GM04504 (cell line): ENCODE results near the gene KIF18A.
A peak's percentile ranks its signal among the peaks of the same experiment; 100 is the strongest.

ENCODE experiments used
- DNase-seq: peaks from one replicate; pipeline ENCODE4 v3.0.0-alpha.2; 2012; ENCODE audit warnings: low read depth

Gene KIF18A

DNA sequence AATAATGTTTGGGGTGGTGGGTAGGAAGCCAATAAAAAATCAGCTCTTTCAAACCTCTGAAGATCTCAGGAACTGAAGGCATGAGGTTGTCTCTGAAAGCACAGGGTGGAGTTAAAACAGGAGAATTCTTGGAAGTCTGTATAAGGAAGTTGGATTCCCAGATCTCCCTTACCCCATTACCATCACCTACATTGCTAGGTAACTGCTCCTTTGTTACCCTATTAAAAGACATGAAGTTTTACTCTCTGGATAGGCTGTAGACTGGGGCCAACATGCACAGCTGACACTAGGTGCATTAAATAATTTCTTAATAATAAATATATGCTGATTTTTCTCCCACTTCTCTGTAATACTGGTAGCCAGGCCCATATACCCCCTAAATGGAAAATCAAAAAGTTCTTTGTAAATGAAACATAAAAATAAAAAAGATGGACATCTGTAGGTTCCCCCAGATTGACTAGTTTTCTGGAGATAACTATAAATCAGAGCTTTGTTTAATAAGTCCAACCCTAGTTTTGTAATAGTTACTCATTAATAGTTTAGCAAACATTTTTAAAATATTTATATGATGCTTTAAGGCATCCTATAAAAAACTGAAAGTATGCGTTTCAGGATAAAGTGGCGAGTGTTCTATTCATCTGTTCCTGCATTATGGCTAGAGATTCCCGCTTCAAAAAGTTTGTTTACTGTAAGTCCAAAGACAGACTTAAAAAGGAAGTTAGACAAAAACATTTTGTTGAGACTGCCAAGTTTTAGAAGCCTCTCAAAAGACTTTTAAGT lies 63.8 kb downstream of the KIF18A start:
- no peak for DNase-seq

DNA sequence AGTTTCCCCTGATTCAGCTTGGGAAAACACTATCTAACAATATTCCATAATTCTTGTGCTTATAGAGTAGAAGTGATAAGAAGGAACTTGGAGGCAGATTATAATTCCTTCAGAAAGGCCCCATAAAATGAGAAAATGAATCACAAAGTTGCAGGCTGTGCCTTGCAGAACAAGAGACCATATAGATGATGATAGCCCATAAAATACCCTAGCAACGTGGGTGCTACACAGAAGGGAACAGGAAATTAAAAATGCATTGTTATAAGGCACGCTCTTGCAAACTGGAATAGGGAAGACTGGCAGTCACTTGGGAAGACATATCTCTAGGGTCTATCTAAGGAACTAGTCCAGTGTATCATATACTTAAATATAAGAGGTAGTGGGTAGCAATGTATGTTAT lies 67.6 kb downstream of the KIF18A start:
- DNase-seq, result no peak

DNA sequence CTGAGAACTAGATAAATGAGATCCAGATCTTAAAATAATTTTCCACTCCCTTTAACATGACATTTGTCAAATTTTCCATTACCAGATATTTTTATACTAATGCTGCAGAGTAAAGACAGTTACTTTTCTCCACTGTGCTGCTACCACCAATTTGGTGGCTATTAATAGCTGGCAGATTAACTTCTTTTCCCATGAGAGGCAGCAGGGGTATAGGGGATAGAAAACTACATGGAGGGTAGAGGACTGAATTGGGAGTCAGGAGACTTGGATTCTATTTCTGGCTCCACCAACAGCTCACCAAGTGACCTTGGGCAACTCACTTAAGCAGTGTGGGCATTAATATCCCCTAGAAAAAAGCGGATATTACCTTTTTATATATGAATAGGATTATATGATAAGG lies 69.2 kb downstream of the KIF18A start:
- DNase-seq, result no peak

DNA sequence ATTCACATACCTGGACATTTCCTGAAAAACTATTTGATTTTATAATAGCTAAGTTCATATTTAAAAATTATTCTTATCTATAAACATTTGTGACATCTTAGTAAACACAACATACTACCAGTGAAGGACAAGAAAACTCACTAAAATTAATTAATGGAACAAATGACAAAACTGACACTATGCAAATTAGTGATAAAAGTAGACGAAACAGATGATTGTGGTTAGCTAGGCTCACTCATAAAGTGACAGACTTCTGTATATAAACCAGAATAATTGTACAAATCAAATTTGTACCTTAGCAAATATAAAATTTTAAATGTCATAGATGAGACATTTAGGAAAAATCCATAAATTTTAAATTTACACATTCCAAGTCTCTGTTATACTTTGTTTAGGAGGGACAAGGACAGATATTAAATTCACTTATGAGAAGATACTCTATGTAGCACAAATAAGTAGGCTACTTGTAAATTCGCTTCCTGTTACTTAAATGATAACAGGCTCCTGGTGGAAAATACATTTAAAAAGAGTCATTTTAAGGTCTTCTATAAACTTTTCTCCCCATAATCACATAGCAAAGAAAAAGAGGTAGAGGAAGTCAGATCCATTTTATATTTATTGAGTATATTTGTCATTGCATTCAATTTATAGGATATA lies 81.2 kb downstream of the KIF18A start:
- no peak for DNase-seq

DNA sequence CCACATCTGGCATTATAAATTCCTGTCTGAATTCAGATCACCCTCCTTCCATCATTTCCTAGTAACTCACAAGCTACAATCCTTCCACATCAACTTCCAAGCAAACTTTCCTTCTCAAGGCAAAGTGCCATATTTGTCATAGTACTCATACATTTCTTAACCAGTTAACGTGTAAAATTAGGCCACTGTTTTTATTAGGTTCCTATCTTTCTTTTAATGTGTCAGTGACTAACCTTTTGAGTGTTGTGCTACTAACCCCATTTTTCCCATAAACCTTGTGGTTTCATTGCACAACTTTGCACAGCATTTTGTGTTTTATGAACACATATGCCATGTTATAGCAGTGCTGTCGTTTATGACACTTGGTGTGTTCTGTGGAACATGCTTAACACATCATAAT lies 90.1 kb downstream of the KIF18A start:
- DNase-seq, result peak; percentile 63

DNA sequence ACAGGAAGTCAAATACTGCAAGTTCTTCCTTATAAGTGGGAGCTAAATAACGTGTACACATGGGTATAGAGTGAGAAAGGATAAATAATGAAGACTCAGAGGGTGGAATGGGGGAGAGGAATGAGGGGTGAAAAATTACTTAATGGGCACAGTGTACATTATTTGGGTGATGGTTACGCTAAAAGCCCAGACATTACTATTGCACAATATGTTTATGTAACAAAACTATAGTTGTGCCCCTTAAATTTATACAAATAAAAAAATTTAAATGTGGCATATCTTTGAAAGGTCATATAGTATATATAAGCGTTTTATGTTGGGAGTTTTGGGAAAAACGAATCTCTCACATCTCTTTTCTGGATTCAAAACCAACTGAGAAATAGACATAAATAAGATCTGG lies 96.1 kb downstream of the KIF18A start:
- DNase-seq, result no peak

DNA sequence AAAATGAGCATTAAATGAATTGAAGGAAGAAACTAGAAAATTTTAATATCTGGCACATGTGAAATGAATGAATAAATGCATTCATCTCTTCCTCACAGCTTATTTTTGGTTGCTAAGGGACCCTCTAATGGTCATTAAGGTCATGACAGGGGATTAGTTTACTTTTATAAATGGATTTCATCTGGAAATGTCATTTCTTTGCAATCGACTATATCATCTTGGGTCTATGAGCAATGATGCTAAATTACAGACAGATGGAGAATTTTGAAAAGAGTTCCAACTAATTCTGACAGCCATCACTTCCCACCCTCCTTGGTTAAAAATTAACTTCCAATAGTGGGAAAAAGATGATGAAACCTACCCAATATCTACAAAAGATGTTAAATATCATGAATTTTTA lies 98.0 kb downstream of the KIF18A start:
- DNase-seq, result peak; percentile 22

DNA sequence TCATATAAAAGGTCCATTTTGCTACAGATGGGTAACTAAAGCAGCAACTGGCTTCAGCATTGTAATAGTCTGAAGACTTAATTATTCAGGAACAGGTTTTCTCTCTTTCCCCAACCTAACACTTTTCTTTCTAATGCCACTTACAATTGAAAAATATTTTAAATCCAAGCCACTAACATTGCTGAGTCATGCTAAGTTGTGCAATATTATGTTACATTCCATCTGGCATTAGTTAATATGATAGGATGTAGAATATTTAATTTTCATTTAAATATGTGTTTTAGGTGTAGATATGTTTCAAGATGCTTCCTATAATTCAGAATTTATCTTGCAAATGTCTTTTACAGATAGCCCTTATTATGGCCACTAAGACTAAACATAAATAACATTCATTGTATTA lies 98.6 kb downstream of the KIF18A start:
- DNase-seq, result peak; percentile 31

DNA sequence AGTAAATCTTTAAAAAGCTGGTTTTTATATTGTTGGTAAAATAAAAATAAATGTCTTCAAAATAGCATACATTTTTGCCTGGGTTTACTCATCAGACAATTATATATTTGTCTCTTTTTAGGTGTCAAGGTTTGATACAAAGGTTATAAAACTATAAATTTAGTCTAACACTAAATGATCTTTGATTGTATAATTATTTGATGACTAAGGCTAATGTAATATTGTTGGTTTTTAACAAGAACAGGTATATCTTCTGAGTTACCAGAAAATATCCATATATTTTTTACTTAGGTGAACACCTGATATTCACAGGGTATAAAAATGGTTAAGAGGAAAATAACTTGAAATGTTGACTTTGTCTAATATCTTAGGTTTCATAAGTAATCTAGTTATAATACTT lies 104.3 kb downstream of the KIF18A start:
- no peak for DNase-seq

DNA sequence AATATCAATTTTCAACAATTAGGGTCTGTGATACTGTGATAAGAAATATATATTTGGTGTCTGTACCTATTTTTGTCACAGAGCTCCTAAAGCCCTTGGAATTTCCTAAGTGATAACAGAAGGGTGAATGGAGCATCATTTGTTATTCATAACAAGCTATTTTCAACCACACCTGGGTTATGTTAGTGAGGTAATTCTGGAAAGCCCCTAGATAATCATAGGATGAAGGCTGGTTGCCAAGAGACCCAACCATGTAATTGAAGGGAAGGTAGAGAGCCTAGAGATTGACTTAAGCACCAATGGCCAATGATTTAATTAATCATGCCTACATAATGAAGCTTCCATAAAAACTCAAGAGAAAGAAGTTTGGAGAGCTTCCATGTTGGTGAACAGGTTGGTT lies 109.4 kb downstream of the KIF18A start:
- no peak for DNase-seq

DNA sequence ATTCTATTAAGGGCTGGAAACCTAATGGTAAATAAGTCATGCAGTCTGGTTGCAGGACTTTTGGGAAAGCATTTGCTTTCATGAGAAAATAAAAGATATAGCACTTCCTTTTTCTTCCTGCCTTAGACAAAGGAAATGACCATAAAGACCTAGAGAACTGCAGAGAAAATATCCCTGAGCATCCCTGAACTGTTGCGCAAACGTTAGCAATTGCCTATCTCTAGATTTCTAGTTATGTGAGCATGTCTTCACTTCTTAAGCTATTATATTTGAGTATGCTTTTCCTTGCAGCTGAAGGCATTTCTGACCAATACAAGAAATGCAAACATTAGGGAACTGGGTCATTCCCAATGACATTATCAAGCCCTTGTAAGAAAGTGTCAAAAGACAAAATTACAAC lies 110.6 kb downstream of the KIF18A start:
- no peak for DNase-seq

DNA sequence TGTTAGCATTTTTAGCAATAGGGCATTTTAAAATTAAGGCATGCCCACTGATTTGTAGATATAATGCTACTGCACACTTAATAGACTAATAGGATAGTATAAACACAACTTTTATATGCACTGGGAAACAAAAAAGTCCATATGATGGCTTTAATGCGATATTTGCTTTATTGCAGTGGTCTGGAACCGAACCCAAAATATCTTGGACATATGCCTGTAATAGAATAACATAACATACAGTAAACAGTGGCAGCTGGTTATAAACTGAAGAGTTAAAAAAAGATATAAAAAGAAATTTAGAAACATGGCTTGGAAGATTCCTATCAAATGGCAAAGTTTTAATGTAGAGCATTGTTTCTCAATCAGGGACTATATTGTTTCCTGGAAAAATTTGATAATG lies 111.9 kb downstream of the KIF18A start:
- DNase-seq, result no peak

DNA sequence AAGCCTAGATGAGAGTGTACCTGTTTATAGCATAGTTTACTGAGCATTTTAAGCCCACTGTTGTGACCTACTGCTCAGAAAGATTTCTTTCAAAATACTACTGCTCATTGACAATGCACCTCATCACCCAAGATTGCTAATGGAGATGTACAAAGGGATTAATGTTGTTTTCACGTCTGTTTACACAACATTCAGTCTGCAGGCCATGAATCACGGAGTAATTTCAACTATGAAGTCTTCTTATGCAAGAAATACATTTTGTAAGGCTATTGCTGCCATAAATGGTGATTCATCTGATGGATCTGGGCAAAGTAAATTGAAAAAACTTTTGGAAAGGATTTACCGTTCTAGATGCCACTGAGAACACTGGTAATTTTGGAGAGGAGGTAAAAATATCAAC lies 112.9 kb downstream of the KIF18A start:
- peak; percentile 21 for DNase-seq

DNA sequence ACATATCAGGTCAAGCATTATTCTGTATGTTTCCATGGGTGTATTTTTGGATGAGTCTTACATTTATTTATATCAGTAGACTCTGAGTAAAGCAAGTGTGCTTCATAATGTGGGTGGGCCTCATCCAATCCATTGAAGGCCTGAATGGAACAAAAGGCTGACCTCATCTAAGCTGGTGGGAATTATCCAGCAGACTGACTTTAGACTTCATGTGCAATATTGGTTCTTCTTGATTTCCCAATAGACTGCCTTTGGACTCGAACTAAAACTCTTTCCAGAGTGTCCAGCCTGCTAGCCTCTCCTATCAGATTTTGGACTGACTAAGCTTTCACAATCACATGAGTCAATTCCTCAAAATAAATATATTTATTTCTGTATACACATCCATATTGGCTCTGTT lies 116.2 kb downstream of the KIF18A start:
- DNase-seq, result no peak

DNA sequence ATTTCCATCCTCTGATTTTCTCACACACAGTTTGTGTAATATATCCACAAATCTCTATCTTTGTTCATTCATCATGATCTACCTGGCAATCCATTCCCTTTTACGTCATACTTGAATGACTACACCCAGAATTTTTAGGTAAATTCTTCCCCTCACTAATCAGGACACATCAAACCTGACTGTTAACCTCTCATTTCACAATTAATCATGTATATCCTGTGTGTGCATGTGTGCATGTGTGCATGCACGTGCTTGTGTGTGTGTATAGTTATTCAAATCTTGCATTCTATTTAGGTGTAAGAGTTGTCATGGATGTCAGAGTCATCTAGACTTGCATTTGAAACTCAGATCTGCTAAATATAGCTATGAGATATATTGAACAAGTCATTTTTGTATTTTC lies 130.4 kb downstream of the KIF18A start:
- DNase-seq, result no peak

DNA sequence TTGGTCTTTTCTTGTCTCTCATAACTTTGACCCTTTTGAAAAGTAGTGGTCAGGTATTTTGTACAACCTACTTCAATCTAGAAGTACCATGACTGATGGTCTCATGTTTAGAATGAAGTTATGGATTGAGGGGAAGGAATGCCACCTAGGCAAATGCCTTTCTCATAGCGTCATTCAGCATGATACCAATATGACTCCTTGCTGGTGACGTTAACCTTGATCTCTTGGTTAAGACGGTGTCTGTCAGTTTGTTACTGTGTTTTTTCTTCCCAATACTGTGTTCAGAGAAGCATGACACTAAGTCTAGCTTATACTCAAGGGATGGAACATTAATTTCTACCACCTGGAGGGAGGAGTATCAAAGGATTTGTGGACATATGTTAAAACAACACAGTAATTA lies 130.9 kb downstream of the KIF18A start:
- DNase-seq, result no peak

DNA sequence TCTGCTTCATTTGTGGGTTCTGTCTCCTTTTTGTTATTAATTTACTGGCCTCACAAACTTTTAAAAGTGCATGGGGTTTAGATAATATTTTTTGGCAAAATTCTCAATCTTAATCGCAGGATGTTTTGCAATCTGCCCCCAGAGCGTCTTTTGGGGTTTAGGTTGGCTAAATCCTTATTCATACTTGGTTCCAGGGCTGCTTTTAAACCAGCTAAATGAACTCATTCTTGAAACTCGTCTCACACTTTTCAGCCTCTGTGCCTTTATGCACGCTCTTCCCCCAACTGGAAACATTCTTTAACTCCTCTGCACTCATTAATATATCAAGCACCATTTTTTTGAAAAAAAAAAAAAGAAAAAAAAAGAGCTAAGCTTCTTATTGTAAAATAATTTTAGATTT lies 131.7 kb downstream of the KIF18A start:
- no peak for DNase-seq

DNA sequence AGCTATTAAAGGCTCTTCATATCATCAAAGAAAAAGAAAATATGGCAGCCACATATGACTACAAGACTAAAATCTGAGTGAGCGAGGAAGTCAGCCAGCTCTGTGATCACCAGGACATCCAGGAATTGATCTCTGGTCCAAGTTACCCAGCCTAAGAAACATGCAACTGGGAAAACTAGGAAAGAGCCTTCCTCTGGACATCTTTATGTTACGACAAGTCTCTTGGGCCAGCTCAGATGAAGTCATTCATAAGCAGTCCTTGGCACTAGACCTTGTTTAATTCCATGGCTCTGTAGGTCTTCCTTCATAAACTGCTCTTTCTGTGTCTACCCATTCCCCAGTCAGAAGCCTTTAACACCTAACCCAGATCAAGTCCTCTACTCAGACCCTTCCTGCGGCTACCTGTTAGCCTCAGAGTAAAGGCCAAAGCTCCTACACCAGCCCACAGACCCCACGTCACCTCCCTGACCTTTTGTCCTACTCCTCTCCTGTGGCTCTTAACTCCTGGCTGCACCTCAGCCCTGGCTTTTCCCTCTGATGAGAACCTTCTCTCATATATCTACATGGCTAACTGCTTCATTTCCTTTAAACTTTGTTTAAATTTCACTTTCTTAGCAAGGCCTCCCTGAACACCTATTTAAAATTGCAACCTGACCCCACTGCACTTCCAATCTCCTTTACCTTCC lies 134.0 kb downstream of the KIF18A start:
- no peak for DNase-seq

DNA sequence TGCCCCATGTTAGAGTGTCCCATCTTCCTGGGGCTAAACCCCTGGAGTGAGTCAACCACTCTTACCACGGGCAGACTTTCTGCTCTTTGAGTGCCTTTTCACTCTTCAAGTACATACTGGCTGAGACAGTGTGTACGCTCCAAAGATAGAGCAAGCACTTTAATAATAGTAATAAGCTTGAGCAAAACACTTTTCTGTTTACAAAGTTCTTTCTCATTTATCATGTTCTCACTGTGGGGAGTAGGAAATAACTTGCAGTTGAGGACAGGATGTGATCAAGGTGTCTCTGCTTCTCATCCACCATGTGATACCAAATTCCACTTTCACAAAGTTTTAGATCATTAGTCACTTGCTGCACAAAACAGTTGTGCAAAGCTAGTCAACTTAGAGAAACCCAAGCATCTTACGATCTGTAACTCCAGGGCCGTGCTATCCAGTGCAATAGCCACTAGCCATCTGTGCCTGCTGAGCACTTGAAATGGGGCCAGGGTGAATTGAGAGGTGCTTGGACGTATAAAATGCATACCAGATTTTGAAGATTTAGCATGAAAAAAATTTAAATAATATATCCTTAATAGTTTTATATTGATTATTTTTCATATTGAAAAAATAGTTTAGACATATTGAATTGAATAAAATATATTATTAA lies 135.3 kb downstream of the KIF18A start:
- DNase-seq, result no peak

DNA sequence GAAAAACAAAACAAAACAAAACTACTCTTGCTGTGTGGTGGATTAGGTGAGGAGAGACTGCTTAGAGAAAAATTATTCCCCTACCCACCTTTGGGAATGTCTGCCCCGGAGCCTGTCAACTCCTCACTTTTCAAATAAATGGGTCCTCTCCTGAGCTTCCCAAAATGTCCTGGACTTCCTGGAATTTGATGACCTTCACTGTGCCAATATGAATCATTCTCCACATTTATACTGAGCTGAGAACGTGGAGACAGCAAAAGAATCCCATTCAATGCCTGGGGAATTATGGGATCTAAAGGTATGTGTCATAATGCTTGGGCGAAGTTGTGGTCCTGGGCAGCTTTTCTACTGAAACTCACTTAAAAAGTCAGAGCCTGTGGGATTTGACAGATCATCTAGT lies 136.8 kb downstream of the KIF18A start:
- DNase-seq, result no peak
